Osteoblast (primary cell): ENCODE measurements around the gene PWWP2B. TPM values are rescaled to one million over a fixed set of nuclear protein-coding genes. Genes with fewer than 3 reads are reported as not detected.

ENCODE experiments used
- DNase-seq: peaks from one replicate; pipeline ENCODE4 v3.0.0; 2011; ENCODE audit warnings: low spot score, mixed read lengths; ENCODE audit not compliant: insufficient read length; ENCODE audit errors: missing footprints
- H2AFZ ChIP-seq: 2 replicates; pipeline ENCODE4 v1.6.0; 2011; ENCODE audit warnings: mild to moderate bottlenecking, low read length
- H3K27ac ChIP-seq: 2 replicates; pipeline ENCODE4 v1.5.1; 2011; ENCODE audit warnings: mild to moderate bottlenecking, low read depth, low read length, moderate library complexity
- H3K27me3 ChIP-seq: 2 replicates; pipeline ENCODE4 v1.6.0; 2012; ENCODE audit warnings: mild to moderate bottlenecking, control low read depth, inconsistent platforms, low read length, moderate library complexity; ENCODE audit not compliant: insufficient read depth
- H3K36me3 ChIP-seq: 2 replicates; pipeline ENCODE4 v1.5.1; 2011; ENCODE audit warnings: mild to moderate bottlenecking, low read length, control low read depth, moderate library complexity; ENCODE audit not compliant: insufficient read depth
- H3K4me1 ChIP-seq: 2 replicates; pipeline ENCODE4 v1.5.1; 2011; ENCODE audit warnings: mild to moderate bottlenecking, low read length, control low read depth, moderate library complexity; ENCODE audit not compliant: insufficient read depth
- H3K4me2 ChIP-seq: 2 replicates; pipeline ENCODE4 v1.6.0; 2011; ENCODE audit warnings: mild to moderate bottlenecking, low read length; ENCODE audit not compliant: insufficient read depth
- H3K4me3 ChIP-seq: fragments of 200-600 bp; sonication (generic); 3 replicates; pipeline ENCODE4 v1.5.1; 2012; ENCODE audit warnings: mild to moderate bottlenecking, low read length, inconsistent platforms; ENCODE audit not compliant: insufficient read depth
- H3K79me2 ChIP-seq: 2 replicates; pipeline ENCODE4 v1.6.0; 2012; ENCODE audit warnings: mild to moderate bottlenecking, low read length, control low read depth, inconsistent platforms; ENCODE audit not compliant: insufficient read depth
- H3K9me3 ChIP-seq: 2 replicates; pipeline ENCODE4 v1.5.1; 2011; ENCODE audit warnings: low read depth, low read length, control low read depth
- H4K20me1 ChIP-seq: 2 replicates; pipeline ENCODE4 v1.6.0; 2012; ENCODE audit warnings: mild to moderate bottlenecking, low read length, control low read depth; ENCODE audit not compliant: insufficient read depth
- total RNA-seq: library from RNA; depleted of rRNA; stranded (reverse); fragments of >200 nt; gene quantifications from 2 replicates; pipeline ENCODE4 v1.2.3, GENCODE V29; 2012
- TF ChIP-seq, protein P1 (sequence below): IDR thresholded peaks from 2 replicates; pipeline ENCODE4 v1.5.1; 2011; ENCODE audit warnings: mild to moderate bottlenecking, low read depth, low read length, moderate library complexity; ENCODE audit errors: extremely low read depth

The PWWP2B gene
- total RNA-seq, 1 donor, result 18.5 TPM

DNA sequence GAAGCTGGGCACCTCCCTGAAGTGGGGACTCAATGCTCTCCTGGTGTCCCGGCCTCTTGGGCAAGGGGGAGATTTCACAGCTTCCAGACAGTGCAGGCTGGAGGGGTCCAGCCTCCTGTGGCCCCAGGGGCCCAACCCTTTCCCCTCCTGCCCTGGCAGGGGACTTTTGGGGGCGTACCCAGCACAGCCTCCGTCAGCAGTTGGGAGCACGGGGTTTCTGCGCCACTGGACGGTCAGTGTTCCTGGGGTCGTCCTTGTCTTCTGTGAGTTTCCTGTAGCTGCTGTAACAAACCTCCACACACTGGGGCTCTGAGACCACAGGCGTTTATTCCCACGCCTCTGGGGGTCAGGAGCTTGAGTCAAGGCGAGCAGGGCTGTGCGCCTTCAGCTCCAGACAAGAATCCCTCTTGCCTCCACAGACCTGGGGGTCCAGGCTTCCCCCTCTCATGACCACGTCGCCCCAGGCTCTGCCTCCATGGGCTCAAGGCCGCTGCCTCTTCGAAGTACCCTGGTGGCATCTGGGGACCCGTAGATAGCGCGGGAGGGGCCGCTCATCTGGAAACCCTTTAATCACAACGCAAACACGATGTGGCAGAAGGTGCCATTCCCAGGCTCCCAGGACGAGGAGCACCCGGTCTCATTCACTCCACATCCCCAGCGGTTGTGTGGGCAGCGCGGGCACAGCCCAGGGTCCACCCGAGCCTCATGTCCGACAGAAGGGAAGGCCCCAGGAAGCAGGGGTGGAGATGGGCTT, 14.0 kb downstream of the PWWP2B start:
- Histone ChIP-seq H3K36me3 (no peaks in the 10 kb centered on the region), H3K4me1 (peaks cover 20% of the 10 kb centered on the region), H3K9me3 (no peaks in the 10 kb centered on the region), H3K4me2 (peak overlapping the region; percentile 67), H3K79me2 (peaks cover 47% of the 10 kb centered on the region), H3K4me3 (no peak overlapping the region), H2AFZ (peak overlapping the region; percentile 83), H3K27ac (peak overlapping the region; percentile 41), H3K27me3 (no peaks in the 10 kb centered on the region), H4K20me1 (peaks cover 3% of the 10 kb centered on the region)
- no peak for DNase-seq
- TF ChIP-seq, protein P1, sequence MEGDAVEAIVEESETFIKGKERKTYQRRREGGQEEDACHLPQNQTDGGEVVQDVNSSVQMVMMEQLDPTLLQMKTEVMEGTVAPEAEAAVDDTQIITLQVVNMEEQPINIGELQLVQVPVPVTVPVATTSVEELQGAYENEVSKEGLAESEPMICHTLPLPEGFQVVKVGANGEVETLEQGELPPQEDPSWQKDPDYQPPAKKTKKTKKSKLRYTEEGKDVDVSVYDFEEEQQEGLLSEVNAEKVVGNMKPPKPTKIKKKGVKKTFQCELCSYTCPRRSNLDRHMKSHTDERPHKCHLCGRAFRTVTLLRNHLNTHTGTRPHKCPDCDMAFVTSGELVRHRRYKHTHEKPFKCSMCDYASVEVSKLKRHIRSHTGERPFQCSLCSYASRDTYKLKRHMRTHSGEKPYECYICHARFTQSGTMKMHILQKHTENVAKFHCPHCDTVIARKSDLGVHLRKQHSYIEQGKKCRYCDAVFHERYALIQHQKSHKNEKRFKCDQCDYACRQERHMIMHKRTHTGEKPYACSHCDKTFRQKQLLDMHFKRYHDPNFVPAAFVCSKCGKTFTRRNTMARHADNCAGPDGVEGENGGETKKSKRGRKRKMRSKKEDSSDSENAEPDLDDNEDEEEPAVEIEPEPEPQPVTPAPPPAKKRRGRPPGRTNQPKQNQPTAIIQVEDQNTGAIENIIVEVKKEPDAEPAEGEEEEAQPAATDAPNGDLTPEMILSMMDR, result no peak

- H3K27me3 ChIP-seq, result no peaks in the 10 kb centered on the region
- peaks cover 20% of the 10 kb centered on the region for H3K4me1 ChIP-seq
- H3K79me2 ChIP-seq, result peaks cover 47% of the 10 kb centered on the region
- H3K9me3 ChIP-seq, result no peaks in the 10 kb centered on the region
- peak overlapping the region; percentile 67 for H3K4me2 ChIP-seq
- no peaks in the 10 kb centered on the region for H3K36me3 ChIP-seq
- peak; percentile 98 for DNase-seq
- peaks cover 3% of the 10 kb centered on the region for H4K20me1 ChIP-seq
- H3K4me3 ChIP-seq, result peak overlapping the region; percentile 51
- peak overlapping the region; percentile 83 for H2AFZ ChIP-seq
- peak overlapping the region; percentile 41 for H3K27ac ChIP-seq
- TF ChIP-seq, protein P1, result no peak
Observed at GRCh38 chr10:132411561-132412253, 14.7 kb downstream of the PWWP2B start.

DNA sequence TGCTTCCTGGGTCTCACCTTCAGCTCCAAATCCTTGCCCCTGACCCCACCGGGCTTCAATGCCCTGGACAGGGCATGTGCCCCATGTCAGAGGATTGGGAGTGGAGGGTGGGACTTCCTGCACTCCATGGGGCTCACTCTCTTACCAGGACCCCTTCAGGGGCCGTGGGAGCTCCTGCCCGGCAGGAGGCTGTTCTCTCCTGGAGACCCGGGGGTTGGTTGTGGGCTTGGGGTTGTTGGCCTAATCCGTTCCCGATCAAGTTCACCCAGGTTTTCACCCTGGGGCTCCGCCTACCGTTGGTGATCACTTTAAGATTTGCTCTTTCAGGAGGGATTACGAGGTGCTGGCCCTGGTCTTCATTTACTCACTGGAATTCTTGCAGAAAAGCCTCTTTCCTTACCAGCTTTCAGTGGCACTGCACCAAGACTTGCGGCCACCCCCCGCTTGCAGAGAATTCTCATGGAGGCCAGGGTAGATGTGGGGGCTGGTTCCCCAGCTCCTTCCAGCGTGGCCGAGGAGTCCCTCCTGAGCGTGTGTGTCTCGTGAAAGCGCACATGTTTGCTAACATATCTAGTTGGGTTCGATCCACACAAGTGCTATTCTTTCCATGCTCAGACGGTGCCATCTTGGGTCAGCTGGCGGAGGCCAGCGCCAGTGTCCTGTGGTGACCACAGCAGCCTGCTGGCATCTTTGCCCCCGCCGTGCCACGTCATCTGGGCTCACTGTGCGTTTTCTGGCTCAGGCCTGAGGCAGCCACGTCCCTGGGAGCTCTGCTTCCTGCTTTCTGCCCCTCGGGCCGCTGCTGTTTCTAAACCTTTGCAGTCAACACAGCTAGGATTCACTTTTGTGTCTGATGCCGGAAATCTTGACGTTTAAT, 15.6 kb downstream of the PWWP2B start:
- H3K4me2 ChIP-seq, result no peak overlapping the region
- no peaks in the 10 kb centered on the region for H3K27me3 ChIP-seq
- H3K4me3 ChIP-seq, result no peak overlapping the region
- TF ChIP-seq, protein P1, result no peak
- peaks cover 3% of the 10 kb centered on the region for H4K20me1 ChIP-seq
- H2AFZ ChIP-seq, result no peak overlapping the region
- no peaks in the 10 kb centered on the region for H3K9me3 ChIP-seq
- H3K27ac ChIP-seq, result peak overlapping the region; percentile 41
- H3K36me3 ChIP-seq, result no peaks in the 10 kb centered on the region
- peaks cover 20% of the 10 kb centered on the region for H3K4me1 ChIP-seq
- peak; percentile 96 for DNase-seq
- peaks cover 47% of the 10 kb centered on the region for H3K79me2 ChIP-seq
